SJCRH30 (cell line): ENCODE measurements around the gene ANKMY1. TPM values are rescaled to one million over a fixed set of nuclear protein-coding genes. Genes with fewer than 3 reads are reported as not detected.

Experiments
- DNase-seq, 2 experiments: peaks; one replicate each; pipeline ENCODE4 v3.0.0-alpha.2; 2015 to 2020
- H3K27ac ChIP-seq: fragments of 250-450 bp; sonication (Bioruptor Pico); 2 replicates; pipeline ENCODE4 v1.5.1; 2020; ENCODE audit warnings: mild to moderate bottlenecking, moderate library complexity
- H3K27me3 ChIP-seq: fragments of 250-450 bp; sonication (Bioruptor Pico); 2 replicates; pipeline ENCODE4 v1.5.1; 2020; ENCODE audit warnings: mild to moderate bottlenecking, moderate library complexity
- H3K36me3 ChIP-seq: fragments of 250-450 bp; sonication (Bioruptor Pico); 2 replicates; pipeline ENCODE4 v1.5.1; 2020; ENCODE audit warnings: mild to moderate bottlenecking, moderate library complexity
- H3K4me1 ChIP-seq: fragments of 250-450 bp; sonication (Bioruptor Pico); 2 replicates; pipeline ENCODE4 v1.5.1; 2020; ENCODE audit warnings: mild to moderate bottlenecking, moderate library complexity
- H3K4me3 ChIP-seq: fragments of 250-450 bp; sonication (Bioruptor Pico); 2 replicates; pipeline ENCODE4 v1.5.1; 2020; ENCODE audit warnings: mild to moderate bottlenecking, moderate library complexity
- H3K9me3 ChIP-seq: fragments of 250-450 bp; sonication (Bioruptor Pico); replicated peaks from 2 replicates; pipeline ENCODE4 v1.5.1; 2020; ENCODE audit warnings: mild to moderate bottlenecking, moderate library complexity
- total RNA-seq: library from RNA; depleted of rRNA; stranded (reverse); fragments of >200 nt; shearing (Covaris generic); gene quantifications from 2 replicates; pipeline ENCODE4 v1.2.3, GENCODE V29; 2014

ANKMY1 gene
- total RNA-seq, 1 experiment from 2014 or later: 6.7 TPM

GRCh38 chr2:240579071-240579762 lies 21.4 kb upstream of the ANKMY1 start:
- no peaks in the 10 kb centered on the region for H3K4me1 ChIP-seq
- DNase-seq: no peak
- no peak overlapping the region for H3K4me3 ChIP-seq
- H3K27ac ChIP-seq: no peak overlapping the region
- H3K27me3 ChIP-seq: no peaks in the 10 kb centered on the region
- H3K36me3 ChIP-seq: no peaks in the 10 kb centered on the region; the same call in 1 of the 2 replicates
- H3K9me3 ChIP-seq: peaks cover 3% of the 10 kb centered on the region; the same call in 1 of the 2 replicates

GRCh38 chr2:240578488-240578887 lies 20.7 kb upstream of the ANKMY1 start:
- no peak overlapping the region for H3K4me3 ChIP-seq
- no peaks in the 10 kb centered on the region for H3K27me3 ChIP-seq
- no peaks in the 10 kb centered on the region; the same call in 1 of the 2 replicates for H3K36me3 ChIP-seq
- DNase-seq: no peak
- H3K9me3 ChIP-seq: peaks cover 3% of the 10 kb centered on the region; the same call in 1 of the 2 replicates
- no peaks in the 10 kb centered on the region for H3K4me1 ChIP-seq
- H3K27ac ChIP-seq: no peak overlapping the region

- Histone ChIP-seq H3K4me3 (no peak overlapping the region), H3K27ac (no peak overlapping the region), H3K36me3 (no peaks in the 10 kb centered on the region; the same call in 1 of the 2 replicates), H3K27me3 (no peaks in the 10 kb centered on the region), H3K4me1 (no peaks in the 10 kb centered on the region), H3K9me3 (peaks cover 3% of the 10 kb centered on the region; the same call in 1 of the 2 replicates)
- no peak for DNase-seq
Observed at GRCh38 chr2:240578110-240578450, 20.3 kb upstream of the ANKMY1 start.

GRCh38 chr2:240577281-240578109 lies 19.7 kb upstream of the ANKMY1 start:
- peaks cover 3% of the 10 kb centered on the region; the same call in 1 of the 2 replicates for H3K9me3 ChIP-seq
- H3K4me1 ChIP-seq: no peaks in the 10 kb centered on the region
- H3K4me3 ChIP-seq: no peak overlapping the region
- no peaks in the 10 kb centered on the region for H3K27me3 ChIP-seq
- H3K36me3 ChIP-seq: no peaks in the 10 kb centered on the region; the same call in 1 of the 2 replicates
- DNase-seq: no peak
- H3K27ac ChIP-seq: no peak overlapping the region

GRCh38 chr2:240576436-240577205 lies 18.8 kb upstream of the ANKMY1 start:
- H3K36me3 ChIP-seq: no peaks in the 10 kb centered on the region
- no peaks in the 10 kb centered on the region for H3K27me3 ChIP-seq
- H3K9me3 ChIP-seq: peaks cover 3% of the 10 kb centered on the region; the same call in 1 of the 2 replicates
- no peaks in the 10 kb centered on the region for H3K4me1 ChIP-seq
- H3K27ac ChIP-seq: no peak overlapping the region
- no peak overlapping the region for H3K4me3 ChIP-seq
- DNase-seq: no peak

GRCh38 chr2:240576036-240576435 lies 18.2 kb upstream of the ANKMY1 start:
- no peak overlapping the region for H3K4me3 ChIP-seq
- no peaks in the 10 kb centered on the region for H3K36me3 ChIP-seq
- no peak overlapping the region for H3K27ac ChIP-seq
- no peaks in the 10 kb centered on the region for H3K27me3 ChIP-seq
- H3K4me1 ChIP-seq: no peaks in the 10 kb centered on the region
- no peaks in the 10 kb centered on the region for H3K9me3 ChIP-seq
- no peak for DNase-seq

GRCh38 chr2:240575101-240575965 lies 17.5 kb upstream of the ANKMY1 start:
- Histone ChIP-seq H3K9me3 (no peaks in the 10 kb centered on the region), H3K36me3 (no peaks in the 10 kb centered on the region), H3K27me3 (no peaks in the 10 kb centered on the region), H3K4me1 (no peaks in the 10 kb centered on the region), H3K27ac (no peak overlapping the region), H3K4me3 (no peak overlapping the region)
- DNase-seq: no peak

- Histone ChIP-seq H3K36me3 (no peaks in the 10 kb centered on the region), H3K27ac (no peak overlapping the region), H3K4me3 (no peak overlapping the region), H3K4me1 (peaks cover 6% of the 10 kb centered on the region), H3K9me3 (no peaks in the 10 kb centered on the region), H3K27me3 (no peaks in the 10 kb centered on the region)
- DNase-seq: no peak
Observed at GRCh38 chr2:240574386-240575100, 16.8 kb upstream of the ANKMY1 start.

- no peak for DNase-seq
- Histone ChIP-seq H3K4me3 (no peak overlapping the region), H3K27me3 (no peaks in the 10 kb centered on the region), H3K27ac (no peak overlapping the region), H3K9me3 (no peaks in the 10 kb centered on the region), H3K36me3 (no peaks in the 10 kb centered on the region), H3K4me1 (peaks cover 10% of the 10 kb centered on the region)
Observed at GRCh38 chr2:240573516-240574385, 16.0 kb upstream of the ANKMY1 start.

GRCh38 chr2:240573071-240573515 lies 15.3 kb upstream of the ANKMY1 start:
- no peak for DNase-seq
- H3K27ac ChIP-seq: no peak overlapping the region

GRCh38 chr2:240572141-240573031 lies 14.6 kb upstream of the ANKMY1 start:
- no peak for DNase-seq
- H3K36me3 ChIP-seq: no peaks in the 10 kb centered on the region
- peaks cover 15% of the 10 kb centered on the region for H3K4me1 ChIP-seq
- H3K4me3 ChIP-seq: no peak overlapping the region
- no peaks in the 10 kb centered on the region for H3K9me3 ChIP-seq
- H3K27me3 ChIP-seq: no peaks in the 10 kb centered on the region
- H3K27ac ChIP-seq: no peak overlapping the region

More at GRCh38 chr2:240573071-240573515, 15.3 kb upstream of the ANKMY1 start:
- no peak overlapping the region for H3K4me3 ChIP-seq
- no peaks in the 10 kb centered on the region for H3K27me3 ChIP-seq
- H3K36me3 ChIP-seq: no peaks in the 10 kb centered on the region
- H3K4me1 ChIP-seq: peaks cover 10% of the 10 kb centered on the region
- no peaks in the 10 kb centered on the region for H3K9me3 ChIP-seq
